Activated effector memory CD4-positive, alpha-beta T cell treated with Interleukin-2 at 50 U/mL for 16 hours (primary cell): ENCODE measurements around the gene PRAC1.

Source experiments
- DNase-seq: peaks from one replicate; pipeline ENCODE4 v3.0.0-alpha.2; 2020

PRAC1 gene

GRCh38 chr17:48692049-48692448, 30.3 kb downstream of the PRAC1 start:
- DNase-seq: no peak

DNA sequence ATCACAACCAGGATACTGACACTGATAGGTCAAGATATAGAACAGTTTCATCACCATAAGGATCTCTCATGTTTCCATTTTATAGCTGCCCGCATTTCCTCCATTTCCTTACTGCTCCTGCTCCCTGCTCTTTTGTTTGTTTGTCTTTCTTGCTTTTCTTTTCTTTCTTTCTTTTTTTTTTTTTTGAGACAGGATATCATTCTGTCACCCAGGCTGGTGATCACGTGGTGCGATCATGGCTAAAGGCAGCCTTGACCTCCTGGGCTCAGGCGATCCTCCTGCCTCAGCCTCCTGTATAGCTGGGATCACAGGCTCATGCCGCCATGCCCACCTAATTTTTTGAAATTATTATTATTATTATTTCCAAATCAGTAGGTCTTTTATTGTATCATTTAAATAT, 31.7 kb downstream of the PRAC1 start:
- no peak for DNase-seq

DNA sequence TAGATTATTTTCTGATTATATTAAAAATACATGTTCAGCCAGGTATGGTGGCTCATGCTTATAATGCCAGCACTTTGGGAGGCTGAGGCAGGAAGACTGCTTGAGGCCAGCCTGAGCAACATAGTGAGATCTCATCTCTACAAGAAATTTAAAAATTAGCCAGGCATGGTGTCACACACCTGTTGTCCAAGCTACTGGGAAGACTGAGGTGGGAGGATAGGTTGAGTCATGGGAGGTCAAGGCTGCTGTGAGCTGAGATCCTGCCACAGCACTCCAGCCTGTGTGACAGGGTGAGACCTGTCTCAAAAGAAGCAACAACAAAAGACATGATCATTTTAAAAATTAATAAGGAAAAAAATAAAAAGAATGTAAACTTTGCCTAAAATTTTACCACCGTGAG, 40.7 kb downstream of the PRAC1 start:
- no peak for DNase-seq

DNA sequence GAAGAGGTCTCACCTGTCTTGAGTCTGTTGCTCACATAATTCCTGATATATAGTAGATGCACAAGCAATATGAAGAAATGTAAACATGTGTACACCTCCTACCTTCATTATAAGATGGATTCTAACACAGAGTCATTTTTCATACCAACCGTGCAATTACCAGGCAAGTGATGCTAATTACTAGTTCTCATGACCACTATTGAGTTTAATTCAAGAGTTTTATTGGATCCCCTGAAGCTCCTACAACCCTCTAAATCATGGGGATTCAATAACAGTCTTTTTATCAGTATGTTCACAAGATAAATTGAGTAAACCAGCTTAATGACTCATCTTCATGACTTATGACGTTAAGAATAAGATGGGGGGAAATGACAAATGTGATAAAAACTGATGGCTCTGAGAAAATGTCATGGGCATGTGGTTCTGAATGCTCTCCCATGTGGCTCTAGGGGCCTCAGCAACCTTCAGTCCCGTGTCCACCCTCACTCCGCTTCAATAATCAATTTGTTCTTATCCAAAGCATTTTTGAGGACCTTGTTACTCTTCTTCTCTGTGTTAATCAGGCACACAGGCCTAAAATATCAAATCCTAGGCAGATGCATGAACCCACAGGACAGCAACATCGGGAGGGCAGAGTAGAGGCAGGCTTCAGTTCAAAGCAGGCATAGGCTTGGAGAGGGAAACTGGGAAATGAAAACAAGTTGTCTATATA, 42.8 kb downstream of the PRAC1 start:
- no peak for DNase-seq

GRCh38 chr17:48678141-48678971, 44.0 kb downstream of the PRAC1 start:
- DNase-seq: peak; percentile 53

- DNase-seq: no peak
Measured at GRCh38 chr17:48676963-48677558, 45.3 kb downstream of the PRAC1 start.

- no peak for DNase-seq
Measured at GRCh38 chr17:48672340-48672739, 50.0 kb downstream of the PRAC1 start.
